ENCODE results near the gene C3. TPM values are rescaled to one million over a fixed set of nuclear protein-coding genes. Genes with fewer than 3 reads are reported as not detected.

The C3 gene
- total and polyA plus RNA-seq, 2 experiments from 2014 or later, result 5.1 to 17.7 TPM

GRCh38 chr19:6769006-6769619, 48.7 kb upstream of the C3 start:
- H3K27ac Mint-ChIP-seq, result no peak overlapping the region
- peaks cover 6% of the 10 kb centered on the region; the same call in 1 of the 2 replicates for H3F3A ChIP-seq (replicated peaks; ENCODE audit: low read depth)
- peaks cover 21% of the 10 kb centered on the region; the same call in 2 of the 3 replicates for H3K36me3 Mint-ChIP-seq (ENCODE audit: low read depth)
- H3K4me1 ChIP-seq (ENCODE audit: insufficient read depth), result peaks cover 16% of the 10 kb centered on the region; the same call in 1 of the 2 replicates
- H3K9me3 Mint-ChIP-seq, result peaks cover 27% of the 10 kb centered on the region
- H3K9me2 ChIP-seq (ENCODE audit: insufficient read depth), result no peaks in the 10 kb centered on the region
- H3K4me3 ChIP-seq, result no peak overlapping the region
- H3K4me3 Mint-ChIP-seq, result no peak overlapping the region
- H3K79me2 ChIP-seq (replicated peaks; ENCODE audit: insufficient read depth), result peaks cover 14% of the 10 kb centered on the region
- H3K4me1 Mint-ChIP-seq, result peaks cover 15% of the 10 kb centered on the region; the same call in 2 of the 3 replicates
- peaks cover 12% of the 10 kb centered on the region for H3K27me3 Mint-ChIP-seq (ENCODE audit: insufficient read depth, low read depth, poor library complexity)
- no peak for ATAC-seq
- H4K20me1 ChIP-seq (replicated peaks; ENCODE audit: insufficient read depth), result peaks cover 4% of the 10 kb centered on the region; the same call in 1 of the 2 replicates
- H2AFZ ChIP-seq, result no peak overlapping the region
- no peak overlapping the region for H3K27ac ChIP-seq (ENCODE audit: low read depth)
- no peak for TF ChIP-seq STAT1 (IDR thresholded peaks at IDR 0.05; ENCODE audit: unreplicated experiment)
- TF ChIP-seq CTCF (conservative IDR thresholded peaks at IDR 0.05; ENCODE audit: low read depth in 2 of 2), result peak; percentile 73
- H3K4me2 ChIP-seq, result no peak overlapping the region
- no peaks in the 10 kb centered on the region for H3K27me3 ChIP-seq (ENCODE audit: insufficient read depth)
- no peaks in the 10 kb centered on the region for H3K36me3 ChIP-seq (ENCODE audit: insufficient read depth)
- peak; percentile 74 for DNase-seq (ENCODE audit: low spot score)

GRCh38 chr19:6768236-6768785, 47.9 kb upstream of the C3 start:
- H3K27me3 ChIP-seq (ENCODE audit: insufficient read depth), result no peaks in the 10 kb centered on the region
- peaks cover 21% of the 10 kb centered on the region for H3K9me3 Mint-ChIP-seq
- peaks cover 4% of the 10 kb centered on the region; the same call in 1 of the 2 replicates for H4K20me1 ChIP-seq (replicated peaks; ENCODE audit: insufficient read depth)
- H2AFZ ChIP-seq, result no peak overlapping the region
- no peak for DNase-seq (ENCODE audit: low spot score)
- H3K27ac ChIP-seq (ENCODE audit: low read depth), result no peak overlapping the region
- H3K4me3 Mint-ChIP-seq, result peak overlapping the region; percentile 80
- TF ChIP-seq CREB1 (CRISPR knock-in tag; IDR thresholded peaks at IDR 0.05; ENCODE audit: low read depth) (no peak), JUNB (IDR thresholded peaks at IDR 0.05; ENCODE audit: unreplicated experiment) (no peak), ZNF462 (CRISPR knock-in tag; IDR thresholded peaks at IDR 0.05) (no peak), EZH2 (IDR thresholded peaks at IDR 0.05; ENCODE audit: low read depth, unreplicated experiment) (no peak), STAT1 (IDR thresholded peaks at IDR 0.05; ENCODE audit: unreplicated experiment) (no peak), ZNF114 (CRISPR knock-in tag; IDR thresholded peaks at IDR 0.05) (no peak)
- peak overlapping the region; percentile 76 for H3K4me2 ChIP-seq
- no peak overlapping the region for H3K27ac Mint-ChIP-seq
- H3K4me3 ChIP-seq, result peak overlapping the region; percentile 91
- ATAC-seq, result no peak
- peaks cover 6% of the 10 kb centered on the region; the same call in 1 of the 2 replicates for H3F3A ChIP-seq (replicated peaks; ENCODE audit: low read depth)
- no peaks in the 10 kb centered on the region for H3K36me3 ChIP-seq (ENCODE audit: insufficient read depth)
- no peaks in the 10 kb centered on the region for H3K9me2 ChIP-seq (ENCODE audit: insufficient read depth)
- H3K4me1 Mint-ChIP-seq, result peaks cover 15% of the 10 kb centered on the region; the same call in 2 of the 3 replicates
- H3K36me3 Mint-ChIP-seq (ENCODE audit: low read depth), result peaks cover 18% of the 10 kb centered on the region; the same call in 2 of the 3 replicates
- H3K4me1 ChIP-seq (ENCODE audit: insufficient read depth), result peaks cover 13% of the 10 kb centered on the region; the same call in 1 of the 2 replicates
- peaks cover 10% of the 10 kb centered on the region for H3K27me3 Mint-ChIP-seq (ENCODE audit: insufficient read depth, low read depth, poor library complexity)
- peaks cover 16% of the 10 kb centered on the region for H3K79me2 ChIP-seq (replicated peaks; ENCODE audit: insufficient read depth)

Data from GM23338 (cell line).